DOHH2 (cell line): ENCODE results near the gene ACTA2.

Experiments used
- EZH2phosphoT487 ChIP-seq: fragments of 200-600 bp; sonication (generic); IDR thresholded peaks from 2 replicates; pipeline ENCODE4 v1.6.1; 2017; ENCODE audit warnings: borderline replicate concordance, mild to moderate bottlenecking, antibody characterized with exemption, low read length, moderate library complexity, mixed read lengths
- TF ChIP-seq, protein P1 (sequence below): fragments of 200-600 bp; sonication (generic); IDR thresholded peaks from one replicate; pipeline ENCODE4 v1.5.1; 2014; ENCODE audit warnings: antibody characterized with exemption, mild to moderate bottlenecking, low read depth, low read length; ENCODE audit not compliant: poor library complexity, severe bottlenecking

DNA sequence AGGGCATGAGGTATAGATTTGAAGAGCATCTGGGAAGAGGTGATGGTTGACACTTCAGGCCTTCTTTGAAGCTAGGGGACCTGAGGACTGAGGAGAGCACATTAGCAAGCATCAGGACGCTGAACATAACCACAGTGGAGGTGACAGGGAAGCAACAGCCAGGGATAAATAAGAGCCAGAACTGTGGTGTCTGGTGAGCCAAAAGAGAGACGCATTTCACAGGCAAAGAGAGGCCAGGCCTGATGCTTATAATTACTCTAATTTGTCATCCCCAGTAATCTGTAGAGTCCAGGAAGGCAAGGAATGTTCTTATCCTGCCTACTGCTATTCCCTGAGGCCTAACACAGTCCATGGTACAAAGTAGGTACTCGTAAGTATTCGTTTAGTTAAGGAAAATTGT is 27.7 kb upstream of the ACTA2 start:
- TF ChIP-seq, protein P1, sequence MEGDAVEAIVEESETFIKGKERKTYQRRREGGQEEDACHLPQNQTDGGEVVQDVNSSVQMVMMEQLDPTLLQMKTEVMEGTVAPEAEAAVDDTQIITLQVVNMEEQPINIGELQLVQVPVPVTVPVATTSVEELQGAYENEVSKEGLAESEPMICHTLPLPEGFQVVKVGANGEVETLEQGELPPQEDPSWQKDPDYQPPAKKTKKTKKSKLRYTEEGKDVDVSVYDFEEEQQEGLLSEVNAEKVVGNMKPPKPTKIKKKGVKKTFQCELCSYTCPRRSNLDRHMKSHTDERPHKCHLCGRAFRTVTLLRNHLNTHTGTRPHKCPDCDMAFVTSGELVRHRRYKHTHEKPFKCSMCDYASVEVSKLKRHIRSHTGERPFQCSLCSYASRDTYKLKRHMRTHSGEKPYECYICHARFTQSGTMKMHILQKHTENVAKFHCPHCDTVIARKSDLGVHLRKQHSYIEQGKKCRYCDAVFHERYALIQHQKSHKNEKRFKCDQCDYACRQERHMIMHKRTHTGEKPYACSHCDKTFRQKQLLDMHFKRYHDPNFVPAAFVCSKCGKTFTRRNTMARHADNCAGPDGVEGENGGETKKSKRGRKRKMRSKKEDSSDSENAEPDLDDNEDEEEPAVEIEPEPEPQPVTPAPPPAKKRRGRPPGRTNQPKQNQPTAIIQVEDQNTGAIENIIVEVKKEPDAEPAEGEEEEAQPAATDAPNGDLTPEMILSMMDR: no peak
- TF ChIP-seq EZH2phosphoT487: no peak
